IMR-90 (cell line): ENCODE data around the gene ASAP2. TPM values are rescaled to one million over a fixed set of nuclear protein-coding genes. Genes with fewer than 3 reads are reported as not detected.

ENCODE experiments used
- ATAC-seq: fragments of 200-7000 bp; cut with Tn5 transposase; 2 replicates; pipeline ENCODE4 v1.9.1; 2020; ENCODE audit warnings: low read depth, mild to moderate bottlenecking, moderate library complexity
- BruUV-seq: library from RNA; stranded (reverse); fragments of 400-500 nt; replicated peaks from 2 replicates; lab custom pipeline; 2021; lab: Mats Ljungman, UMichigan
- CTCF ChIA-PET: fragments of 300-600 bp; formaldehyde crosslinking; extraction: SDS; loops from one replicate; lab custom pipeline; 2021; ENCODE audit warnings: antibody characterized with exemption; lab: Yijun Ruan, JAX
- POLR2A ChIA-PET: fragments of 300-600 bp; sonication (Branson Sonifier 250); formaldehyde crosslinking; loops from one replicate; lab custom pipeline; 2022; ENCODE audit warnings: antibody characterized with exemption; ENCODE audit not compliant: unreplicated experiment; lab: Charles Lee
- DNase-seq: peaks from one replicate; pipeline ENCODE4 v3.0.0; 2013
- H2AFZ ChIP-seq: replicated peaks from 2 replicates; pipeline ENCODE3; 2013; ENCODE audit warnings: low read length, mild to moderate bottlenecking; ENCODE audit not compliant: poor library complexity
- H2AK5ac ChIP-seq: 2 replicates; pipeline ENCODE4 v1.6.1; 2013; ENCODE audit warnings: low read depth, low read length, inconsistent platforms
- H2AK9ac ChIP-seq: replicated peaks from 2 replicates; pipeline ENCODE3; 2013; ENCODE audit warnings: mild to moderate bottlenecking, low read depth, low read length, moderate library complexity; ENCODE audit not compliant: poor library complexity
- H2BK120ac ChIP-seq: 2 replicates; pipeline ENCODE4 v1.6.1; 2013; ENCODE audit warnings: low read depth, low read length, inconsistent platforms
- H2BK15ac ChIP-seq: 3 replicates; pipeline ENCODE4 v1.6.1; 2013; ENCODE audit warnings: low read depth, low read length, inconsistent platforms
- H2BK20ac ChIP-seq: 2 replicates; pipeline ENCODE4 v1.6.1; 2013; ENCODE audit warnings: low read depth, mild to moderate bottlenecking, inconsistent platforms, low read length, moderate library complexity
- H2BK5ac ChIP-seq: 2 replicates; pipeline ENCODE4 v1.6.1; 2013; ENCODE audit warnings: mild to moderate bottlenecking, low read depth, low read length, inconsistent platforms; ENCODE audit not compliant: poor library complexity, severe bottlenecking
- H3K14ac ChIP-seq: replicated peaks from 2 replicates; pipeline ENCODE4 v1.6.1; 2013; ENCODE audit warnings: low read depth, low read length, inconsistent platforms
- H3K18ac ChIP-seq: 2 replicates; pipeline ENCODE4 v1.6.1; 2013; ENCODE audit warnings: low read depth, low read length, control low read depth
- H3K23ac ChIP-seq: 2 replicates; pipeline ENCODE4 v1.6.1; 2013; ENCODE audit warnings: low read depth, low read length, inconsistent platforms
- H3K27ac ChIP-seq: 2 replicates; pipeline ENCODE4 v1.5.1; 2013; ENCODE audit warnings: mild to moderate bottlenecking, control low read depth, low read length; ENCODE audit not compliant: insufficient read depth
- H3K27me3 ChIP-seq: 2 replicates; pipeline ENCODE4 v1.6.1; 2013; ENCODE audit warnings: low read length; ENCODE audit not compliant: control insufficient read depth, insufficient read depth
- H3K36me3 ChIP-seq: 2 replicates; pipeline ENCODE4 v1.6.1; 2013; ENCODE audit warnings: low read length, mixed read lengths; ENCODE audit not compliant: control insufficient read depth, insufficient read depth
- H3K4ac ChIP-seq: 2 replicates; pipeline ENCODE4 v1.6.1; 2013; ENCODE audit warnings: low read depth, low read length, inconsistent platforms
- H3K4me1 ChIP-seq: 2 replicates; pipeline ENCODE4 v1.6.1; 2013; ENCODE audit warnings: low read length, mixed read lengths; ENCODE audit not compliant: control insufficient read depth, insufficient read depth
- H3K4me2 ChIP-seq: 2 replicates; pipeline ENCODE4 v1.6.1; 2013; ENCODE audit warnings: low read depth, mild to moderate bottlenecking, control low read depth, low read length, moderate library complexity
- H3K4me3 ChIP-seq: 2 replicates; pipeline ENCODE4 v1.5.1; 2013; ENCODE audit warnings: low read depth, mild to moderate bottlenecking, control low read depth, low read length, moderate library complexity; ENCODE audit not compliant: insufficient read depth
- H3K56ac ChIP-seq: 2 replicates; pipeline ENCODE4 v1.6.1; 2013; ENCODE audit warnings: low read length, inconsistent platforms; ENCODE audit not compliant: insufficient read depth; ENCODE audit errors: extremely low read depth
- H3K79me1 ChIP-seq, 2 experiments: 2 replicates each; pipeline ENCODE4 v1.6.1; 2013; ENCODE audit warnings: low read length in 2 of 2, inconsistent platforms in 1 of 2, low read depth in 1 of 2
- H3K9ac ChIP-seq: 2 replicates; pipeline ENCODE4 v1.6.1; 2013; ENCODE audit warnings: low read depth, low read length, control low read depth
- H3K9me1 ChIP-seq: 2 replicates; pipeline ENCODE4 v1.6.1; 2013; ENCODE audit warnings: low read length, inconsistent platforms; ENCODE audit not compliant: insufficient read depth
- H3K9me3 ChIP-seq: 2 replicates; pipeline ENCODE4 v1.6.1; 2013; ENCODE audit warnings: low read length; ENCODE audit not compliant: control insufficient read depth, insufficient read depth
- H4K20me1 ChIP-seq: 2 replicates; pipeline ENCODE4 v1.6.1; 2013; ENCODE audit warnings: low read length, inconsistent platforms; ENCODE audit not compliant: insufficient read depth
- H4K5ac ChIP-seq: 2 replicates; pipeline ENCODE4 v1.6.1; 2013; ENCODE audit warnings: mild to moderate bottlenecking, low read depth, low read length, control low read depth
- H4K8ac ChIP-seq, 2 experiments: 2 replicates each; pipeline ENCODE4 v1.6.1; 2013; ENCODE audit warnings: low read depth in 2 of 2, low read length in 2 of 2, control low read depth in 1 of 2, inconsistent platforms in 1 of 2
- H4K91ac ChIP-seq: 2 replicates; pipeline ENCODE4 v1.6.1; 2013; ENCODE audit warnings: low read depth, low read length, inconsistent platforms; ENCODE audit not compliant: insufficient read depth
- BHLHE40 ChIP-seq: fragments of 150-350 bp; IDR thresholded peaks from 2 replicates; pipeline ENCODE4 v1.6.1; 2016; ENCODE audit warnings: mild to moderate bottlenecking, low read depth, low read length
- CEBPB ChIP-seq: IDR thresholded peaks from 2 replicates; pipeline ENCODE4 v1.6.1; 2012; ENCODE audit warnings: low read depth, low read length, improper control_type of control experiment
- CHD1 ChIP-seq: IDR thresholded peaks from 2 replicates; pipeline ENCODE4 v1.6.1; 2012; ENCODE audit warnings: low read depth, low read length, improper control_type of control experiment
- CTCF ChIP-seq: conservative IDR thresholded peaks from 2 replicates; pipeline ENCODE4 v1.5.1; 2012; ENCODE audit warnings: mild to moderate bottlenecking, low read depth, low read length, improper control_type of control experiment
- ELK1 ChIP-seq: fragments of 150-350 bp; IDR thresholded peaks from 2 replicates; pipeline ENCODE4 v1.6.1; 2016; ENCODE audit warnings: low read depth, mild to moderate bottlenecking, low read length, moderate library complexity, borderline replicate concordance
- FOS ChIP-seq: fragments of 150-350 bp; IDR thresholded peaks from 2 replicates; pipeline ENCODE4 v1.6.1; 2016; ENCODE audit warnings: low read depth, low read length
- MAFK ChIP-seq: IDR thresholded peaks from 2 replicates; pipeline ENCODE4 v1.6.1; 2012; ENCODE audit warnings: low read depth, low read length, improper control_type of control experiment
- MAZ ChIP-seq: IDR thresholded peaks from 2 replicates; pipeline ENCODE4 v1.6.1; 2012; ENCODE audit warnings: low read depth, mild to moderate bottlenecking, low read length, improper control_type of control experiment, moderate library complexity, borderline replicate concordance
- MXI1 ChIP-seq: IDR thresholded peaks from 2 replicates; pipeline ENCODE4 v1.6.1; 2012; ENCODE audit warnings: low read depth, mild to moderate bottlenecking, low read length, moderate library complexity, borderline replicate concordance
- NFE2L2 ChIP-seq: fragments of 150-350 bp; IDR thresholded peaks from 2 replicates; pipeline ENCODE4 v1.6.1; 2016; ENCODE audit warnings: low read depth, mild to moderate bottlenecking, low read length
- POLR2A ChIP-seq: IDR thresholded peaks from 2 replicates; pipeline ENCODE4 v1.6.1; 2012; ENCODE audit warnings: mild to moderate bottlenecking, low read depth, low read length
- RAD21 ChIP-seq: IDR thresholded peaks from 2 replicates; pipeline ENCODE4 v1.6.1; 2012; ENCODE audit warnings: low read length, improper control_type of control experiment
- RCOR1 ChIP-seq: IDR thresholded peaks from 2 replicates; pipeline ENCODE4 v1.6.1; 2012; ENCODE audit warnings: mild to moderate bottlenecking, low read length, improper control_type of control experiment; ENCODE audit not compliant: insufficient replicate concordance
- RFX5 ChIP-seq: IDR thresholded peaks from 2 replicates; pipeline ENCODE4 v1.8.0; 2012; ENCODE audit warnings: low read depth, mild to moderate bottlenecking, low read length, moderate library complexity
- SMC3 ChIP-seq: fragments of 150-350 bp; IDR thresholded peaks from 2 replicates; pipeline ENCODE4 v1.6.1; 2016; ENCODE audit warnings: low read depth, mild to moderate bottlenecking, antibody characterized with exemption, low read length, moderate library complexity
- USF2 ChIP-seq: fragments of 150-350 bp; IDR thresholded peaks from 2 replicates; pipeline ENCODE4 v1.6.1; 2017; ENCODE audit warnings: mild to moderate bottlenecking, antibody characterized with exemption, low read length, low read depth
- WGBS, 2 experiments: methylation state at CpG; one replicate each; pipeline versions ENCODE4 v1.1.5 to v1.1.7; 2013; ENCODE audit warnings: missing lambda C conversion rate in 2 of 2; ENCODE audit not compliant: insufficient read length in 1 of 2; ENCODE audit errors: extremely low coverage in 2 of 2; 5-methylcytosine and 5-hydroxymethylcytosine counted together
- dilution Hi-C: fragments of 300-500 bp; cut with HindIII; formaldehyde crosslinking; loops from one replicate; pipeline ENCODE4 v1.14.3; 2018; ENCODE audit warnings: low sequenced_read_pairs; ENCODE audit not compliant: unreplicated experiment
- in situ Hi-C: fragments of 300-500 bp; cut with MboI; formaldehyde crosslinking; loops from 3 replicates; pipeline ENCODE4 v1.14.3; 2019; ENCODE audit warnings: low sequenced_read_pairs, inconsistent platforms, mixed read lengths
- intact Hi-C: fragments of 100-400 bp; cut with micrococcal nuclease; formaldehyde crosslinking; loops from 2 replicates; pipeline ENCODE4 v1.10.0; 2022
- polyA plus RNA-seq, 3 experiments: library from polyadenylated mRNA; depleted of rRNA; stranded (reverse); fragments of >200 nt; gene quantifications; 2 replicates each; pipeline ENCODE4 v1.2.3, GENCODE V29; 2012; ENCODE audit warnings: low replicate concordance in 1 of 3
- total RNA-seq: library from RNA; depleted of rRNA; stranded (reverse); fragments of >200 nt; gene quantifications from 2 replicates; pipeline ENCODE4 v1.2.3, GENCODE V29; 2012

Gene ASAP2
- total and polyA plus RNA-seq, 2 of the 4 experiments (the other 2 are of a cell fraction): 19.7 to 28.1 TPM

- H3K79me1 ChIP-seq: peaks cover 44 to 84% of the 10 kb centered on the region in 2 experiments
- in situ Hi-C loops (no loop called here), intact Hi-C loops (no loop called here), dilution Hi-C loops (no loop called here)
- no peak overlapping the region for H3K4me3 ChIP-seq
- no peak overlapping the region for H2BK15ac ChIP-seq
- H3K4me2 ChIP-seq: no peak overlapping the region
- ChIA-PET CTCF (interaction anchor here (1.0 kb wide), 1 partner anchor 17 kb away, joined by 3 read pairs; no protein-coding TSS in a partner anchor), POLR2A (no interaction called here)
- ATAC-seq (no peak), DNase-seq (no peak)
- TF ChIP-seq SMC3 (no peak), POLR2A (no peak), RAD21 (no peak), NFE2L2 (no peak), BHLHE40 (no peak), CEBPB (no peak), CHD1 (no peak), USF2 (no peak), RCOR1 (no peak), MXI1 (no peak), MAZ (no peak), MAFK (no peak), CTCF (no peak), FOS (no peak), ELK1 (no peak), RFX5 (no peak)
- H3K56ac ChIP-seq: no peak overlapping the region
- H3K9me3 ChIP-seq: no peaks in the 10 kb centered on the region
- no peaks in the 10 kb centered on the region for H3K36me3 ChIP-seq
- no peak overlapping the region for H2AK5ac ChIP-seq
- H3K4me1 ChIP-seq: peaks cover 4% of the 10 kb centered on the region
- no peak overlapping the region for H2AFZ ChIP-seq
- H2BK120ac ChIP-seq: no peak overlapping the region
- no peak overlapping the region for H3K23ac ChIP-seq
- no peak overlapping the region for H3K18ac ChIP-seq
- no CpG with 5 or more reads among the region's 5 CpGs for WGBS, 2 experiments
- no TSS peak for BruUV-seq
- no peak overlapping the region for H2BK20ac ChIP-seq
- peaks cover 44% of the 10 kb centered on the region for H4K20me1 ChIP-seq
- no peak overlapping the region for H3K14ac ChIP-seq
- H4K5ac ChIP-seq: no peak overlapping the region
- no peak overlapping the region for H3K4ac ChIP-seq
- no peak overlapping the region for H2AK9ac ChIP-seq
- no peak overlapping the region for H3K9ac ChIP-seq
- no peaks in the 10 kb centered on the region for H3K27me3 ChIP-seq
- H3K27ac ChIP-seq: no peak overlapping the region
- H2BK5ac ChIP-seq: no peak overlapping the region
- no peak overlapping the region for H4K8ac ChIP-seq
- H4K91ac ChIP-seq: no peak overlapping the region
- H3K9me1 ChIP-seq: peaks cover 15% of the 10 kb centered on the region; the same call in 1 of the 2 replicates
Measured at GRCh38 chr2:9271691-9272090, 65.1 kb downstream of the ASAP2 start.
